Measurements from ENCODE around the gene KIF13A.
"Not testable (repeated sequence)": the region's sequence is repeated elsewhere in the genome, so short reads cannot be mapped to it uniquely, and the experiment has no call there.

KIF13A gene

GRCh38 chr6:17930321-17930993 is 57.0 kb downstream of the KIF13A start:
- DNase-seq, result peak; percentile 44

GRCh38 chr6:17928514-17929430 is 58.7 kb downstream of the KIF13A start:
- no peak for DNase-seq

GRCh38 chr6:17927705-17928104 is 59.7 kb downstream of the KIF13A start:
- DNase-seq, result no peak

DNA sequence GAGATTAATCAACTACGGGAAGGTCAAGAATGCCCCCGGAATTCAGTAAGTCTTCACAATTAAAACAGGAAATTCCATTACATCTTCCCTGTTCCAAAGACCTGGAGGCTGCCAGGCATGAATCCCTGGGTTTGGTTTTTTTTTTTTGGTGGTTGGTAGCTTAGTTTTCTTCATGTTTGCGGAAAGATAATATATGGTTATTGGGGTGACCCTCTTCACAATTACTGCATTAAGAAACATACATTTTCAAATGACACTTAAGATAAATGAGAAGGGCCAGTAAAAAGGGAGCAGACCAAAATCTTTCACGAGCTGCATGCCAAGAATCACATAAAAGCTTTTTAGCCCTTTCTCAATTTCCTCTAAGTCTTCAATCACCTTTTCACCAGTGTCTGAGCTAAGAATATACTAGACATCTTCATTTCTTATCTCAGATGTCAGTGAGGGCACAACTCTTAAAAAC is 64.0 kb downstream of the KIF13A start:
- DNase-seq, result no peak

DNA sequence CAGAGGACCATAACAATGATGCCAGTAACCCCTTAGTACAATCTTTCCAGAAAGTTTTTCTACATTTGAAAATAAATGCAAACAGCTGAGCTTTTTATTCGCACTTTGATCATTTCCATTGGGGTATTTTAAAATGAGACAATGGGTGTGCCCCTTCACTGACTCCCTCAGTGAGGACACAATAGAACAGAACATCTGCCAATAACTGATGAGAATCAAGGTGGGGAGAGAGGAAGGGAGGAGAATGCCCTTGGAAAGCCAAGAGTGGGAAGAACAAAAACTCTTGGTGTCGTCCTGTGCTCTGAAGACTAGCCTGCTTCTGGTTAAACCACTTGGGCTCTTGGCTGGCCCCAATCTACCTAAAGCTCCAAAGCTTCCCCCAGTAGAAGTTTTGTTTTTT is 66.0 kb downstream of the KIF13A start:
- DNase-seq, result no peak

- DNase-seq, result no peak
Measured at GRCh38 chr6:17919496-17919895, 67.9 kb downstream of the KIF13A start.

- DNase-seq, result no peak
Measured at GRCh38 chr6:17917837-17918763, 69.3 kb downstream of the KIF13A start.

DNA sequence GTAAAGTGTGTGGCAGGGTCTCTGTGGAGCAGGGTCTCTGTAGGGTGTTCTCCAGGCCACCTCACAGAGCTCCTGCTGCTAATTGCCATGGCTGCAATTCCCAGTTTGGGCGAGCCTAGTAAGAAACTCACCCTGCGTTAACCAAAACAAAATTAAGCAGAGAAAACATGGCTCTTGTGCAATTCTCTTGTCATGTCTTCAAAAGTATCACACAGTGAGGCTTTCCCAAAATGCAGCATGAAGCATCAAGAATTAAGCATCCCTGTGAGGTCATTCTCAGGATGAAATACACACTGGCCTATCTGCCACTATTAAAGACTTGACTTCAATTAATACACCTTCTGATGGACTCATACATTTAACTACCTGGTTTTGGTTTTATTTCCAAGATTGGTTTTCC is 72.8 kb downstream of the KIF13A start:
- DNase-seq, result no peak

- no peak for DNase-seq
Measured at GRCh38 chr6:17912521-17912920, 74.9 kb downstream of the KIF13A start.

DNA sequence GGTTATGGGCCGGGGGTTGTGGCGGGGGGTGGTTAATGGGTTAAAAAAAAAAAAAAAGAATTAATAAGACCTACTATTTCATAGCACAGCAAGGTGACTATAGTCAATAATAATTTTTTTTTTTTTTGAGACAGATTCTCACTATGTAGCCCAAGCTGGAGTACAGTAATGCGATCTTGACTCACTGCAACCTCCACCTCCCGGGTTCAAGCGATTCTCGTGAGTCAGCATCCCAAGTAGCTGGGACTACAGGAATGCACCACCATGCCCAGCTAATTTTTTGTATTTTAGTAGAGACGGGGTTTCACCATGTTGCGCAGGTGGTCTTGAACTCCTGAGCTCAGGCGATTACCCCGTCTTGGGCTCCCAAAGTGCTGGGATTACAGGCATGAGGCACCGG is 75.8 kb downstream of the KIF13A start:
- DNase-seq, result not testable (repeated sequence)

DNA sequence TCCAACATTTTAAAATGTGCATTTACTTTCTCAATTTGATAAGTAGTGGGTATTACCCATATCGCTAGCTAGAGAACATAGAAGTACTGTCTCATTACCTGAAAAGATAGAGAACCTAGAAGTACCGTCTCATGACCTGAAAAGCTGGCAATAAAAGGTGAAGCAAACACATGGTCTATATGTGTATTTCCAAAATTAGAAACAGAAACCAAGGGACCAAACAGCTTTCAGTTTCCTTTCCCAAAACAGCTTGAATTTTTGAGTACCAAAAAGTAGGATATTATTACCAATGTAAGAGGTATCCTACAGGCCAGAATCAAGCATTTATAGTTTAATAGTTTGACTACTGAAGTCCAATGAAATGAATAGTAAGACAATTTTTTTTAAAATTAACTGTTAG is 77.2 kb downstream of the KIF13A start:
- no peak for DNase-seq

DNA sequence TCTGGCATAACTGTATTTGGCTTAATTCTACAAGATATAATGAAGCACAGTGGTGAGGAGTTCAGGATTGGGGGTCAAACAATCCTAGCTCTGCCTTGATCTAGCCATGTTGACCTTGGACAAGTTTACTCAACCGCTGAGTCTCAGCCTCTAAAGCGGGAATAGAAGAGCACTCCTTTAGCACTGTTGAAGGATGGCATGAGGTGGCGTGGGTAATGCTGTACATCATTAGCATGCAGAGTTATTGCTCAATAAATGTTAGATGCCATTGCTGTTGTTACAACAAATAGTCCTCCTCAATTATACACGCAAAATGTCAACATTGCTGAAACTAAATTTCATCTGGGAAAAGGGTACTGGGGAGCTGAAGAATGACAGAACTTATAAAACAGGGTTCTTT is 78.6 kb downstream of the KIF13A start:
- DNase-seq, result no peak

DNA sequence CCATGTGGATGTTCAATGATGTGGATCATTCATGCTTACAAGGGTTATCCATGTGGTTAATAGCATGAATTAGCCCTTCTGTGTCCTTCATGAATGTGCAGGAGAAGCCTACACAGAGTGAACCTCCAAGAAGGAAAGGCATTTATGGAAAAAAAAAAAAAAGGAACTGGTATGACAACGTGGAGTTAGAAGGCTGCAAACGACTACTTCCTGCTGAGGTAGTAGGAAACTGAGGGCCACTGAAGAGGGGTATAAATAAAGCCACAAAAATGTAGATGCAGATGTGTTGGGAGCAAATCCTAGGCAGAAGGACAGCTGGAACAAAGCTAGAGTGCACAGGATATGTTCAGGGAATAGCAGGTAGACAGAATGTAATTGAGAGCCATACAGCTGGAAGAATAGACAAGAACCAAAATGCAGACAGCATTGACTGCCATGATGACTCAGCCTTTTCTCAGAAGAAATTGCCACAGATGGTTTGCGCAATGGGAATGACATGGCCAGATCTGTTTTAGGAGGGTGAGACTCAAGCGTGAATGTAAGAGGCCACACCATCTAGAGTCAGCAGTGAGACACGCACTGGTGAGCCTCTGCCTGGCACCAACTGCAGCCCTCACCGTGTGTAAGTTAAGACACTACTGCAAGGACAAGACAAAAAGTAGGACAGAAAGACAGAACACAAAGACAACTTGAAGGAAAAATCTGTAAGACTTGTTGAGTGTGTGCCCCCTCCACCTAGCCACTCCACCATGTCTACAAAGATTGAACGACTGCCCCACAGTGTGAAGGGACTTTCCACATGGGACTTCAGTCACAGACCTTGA is 79.8 kb downstream of the KIF13A start:
- DNase-seq, result peak; percentile 96

GRCh38 chr6:17905611-17906592 is 81.5 kb downstream of the KIF13A start:
- DNase-seq, result no peak

GRCh38 chr6:17904491-17905120 is 82.8 kb downstream of the KIF13A start:
- no peak for DNase-seq

GRCh38 chr6:17902974-17903373 is 84.5 kb downstream of the KIF13A start:
- DNase-seq, result no peak

- DNase-seq, result no peak
Measured at GRCh38 chr6:17901493-17901892, 85.9 kb downstream of the KIF13A start.

DNA sequence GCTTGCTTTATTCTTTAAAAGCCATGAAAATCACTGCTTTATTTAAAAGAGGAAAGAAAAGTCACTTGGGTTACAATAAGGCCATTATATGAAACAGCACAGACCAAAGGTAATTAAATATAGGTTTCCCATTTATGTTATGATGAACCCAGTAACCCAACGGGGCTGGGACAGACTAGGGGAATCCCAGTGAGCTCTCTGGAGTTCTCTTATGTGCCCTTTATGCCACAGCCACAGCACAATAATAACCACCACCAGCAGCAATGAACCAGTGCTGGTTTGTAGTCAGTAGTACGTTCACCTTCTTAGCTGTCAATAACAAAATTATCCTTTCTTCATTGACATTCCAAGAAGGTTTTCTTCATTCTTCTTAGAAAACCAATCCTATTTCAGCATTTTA is 87.4 kb downstream of the KIF13A start:
- no peak for DNase-seq

DNA sequence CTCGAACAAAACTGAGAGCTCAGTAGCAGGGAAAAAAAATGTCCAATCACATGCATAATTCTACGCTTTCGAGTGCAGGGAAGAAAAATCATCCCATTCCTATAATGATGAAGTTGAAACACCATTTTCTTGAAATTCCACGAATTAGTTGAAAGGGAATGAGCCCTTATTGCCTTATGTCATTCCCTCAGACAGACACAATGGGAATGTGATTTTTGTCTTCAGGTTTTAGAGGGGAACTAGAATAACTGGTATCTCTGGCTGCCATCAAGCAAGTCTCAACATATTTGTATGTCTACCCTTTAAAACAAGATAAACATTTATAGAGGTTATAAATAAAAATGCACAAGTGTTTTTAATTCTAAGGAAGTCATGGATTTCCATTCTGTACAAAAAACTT is 87.9 kb downstream of the KIF13A start:
- DNase-seq, result no peak

DNA sequence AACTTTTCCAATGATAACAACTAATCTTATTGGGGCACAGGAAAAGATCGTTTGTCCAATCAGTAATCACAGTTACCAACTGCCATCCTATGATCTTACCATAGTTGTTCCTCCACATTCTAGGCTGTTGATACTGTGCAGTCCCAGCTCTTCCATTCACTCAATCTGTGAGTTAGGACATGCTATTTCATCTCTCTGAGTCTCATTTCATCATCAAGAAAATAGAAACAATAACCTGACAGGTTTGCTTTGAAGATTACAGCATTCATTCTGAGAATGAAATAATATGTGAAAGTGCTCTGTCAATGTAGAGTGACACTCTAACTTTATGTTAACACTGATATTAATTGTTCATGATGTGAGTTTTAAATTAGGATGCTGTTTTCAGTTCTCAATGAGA is 89.8 kb downstream of the KIF13A start:
- no peak for DNase-seq

All from GF-D8 (cell line).